Stimulated activated CD8-positive, alpha-beta memory T cell treated with anti-CD3 and anti-CD28 coated beads, Interleukin-15, amount 100 ng/mL, for 24 hours (primary cell): ENCODE measurements around the gene KCNA5.

Experiments
- DNase-seq: peaks from one replicate; pipeline ENCODE4 v3.0.0-alpha.2; 2020; ENCODE audit warnings: low read depth

Gene KCNA5

GRCh38 chr12:5064913-5065490, 21.3 kb downstream of the KCNA5 start:
- no peak for DNase-seq

GRCh38 chr12:5066251-5066650, 22.6 kb downstream of the KCNA5 start:
- DNase-seq: no peak

GRCh38 chr12:5068126-5068525, 24.4 kb downstream of the KCNA5 start:
- DNase-seq: no peak

- no peak for DNase-seq
Measured at GRCh38 chr12:5068619-5069018, 24.9 kb downstream of the KCNA5 start.

GRCh38 chr12:5070090-5070489, 26.4 kb downstream of the KCNA5 start:
- DNase-seq: no peak

GRCh38 chr12:5071496-5071895, 27.8 kb downstream of the KCNA5 start:
- DNase-seq: no peak

- no peak for DNase-seq
Measured at GRCh38 chr12:5072311-5072710, 28.6 kb downstream of the KCNA5 start.

- no peak for DNase-seq
Measured at GRCh38 chr12:5073054-5073453, 29.4 kb downstream of the KCNA5 start.

- no peak for DNase-seq
Measured at GRCh38 chr12:5073853-5074252, 30.2 kb downstream of the KCNA5 start.

- DNase-seq: no peak
Measured at GRCh38 chr12:5076761-5077160, 33.1 kb downstream of the KCNA5 start.

GRCh38 chr12:5078423-5078822, 34.7 kb downstream of the KCNA5 start:
- DNase-seq: no peak

GRCh38 chr12:5081016-5081415, 37.3 kb downstream of the KCNA5 start:
- DNase-seq: no peak

GRCh38 chr12:5083955-5084849, 40.5 kb downstream of the KCNA5 start:
- DNase-seq: no peak

GRCh38 chr12:5085896-5086295, 42.2 kb downstream of the KCNA5 start:
- no peak for DNase-seq

GRCh38 chr12:5087831-5088554, 44.3 kb downstream of the KCNA5 start:
- no peak for DNase-seq

- DNase-seq: no peak
Measured at GRCh38 chr12:5088586-5089264, 45.0 kb downstream of the KCNA5 start.

- no peak for DNase-seq
Measured at GRCh38 chr12:5094551-5094950, 50.9 kb downstream of the KCNA5 start.

- DNase-seq: no peak
Measured at GRCh38 chr12:5094986-5095385, 51.3 kb downstream of the KCNA5 start.
